Measurements from ENCODE around the gene DDX52. TPM values are rescaled to one million over a fixed set of nuclear protein-coding genes. Genes with fewer than 3 reads are reported as not detected.

The DDX52 gene
- total and polyA plus RNA-seq, 9 of the 15 experiments (the other 6 are each of a cell fraction or from before 2014, with no cell fraction given) = 19.1 to 50.5 (median 34.8) TPM

- ATAC-seq = no peak
- 90% methylated on average over 5 of the region's 5 CpGs for WGBS (ENCODE audit: insufficient coverage, low coverage, missing lambda C conversion rate)
- CTCF ChIA-PET (ENCODE audit: low intra/inter-chr PET ratio) = no interaction called here
Observed at GRCh38 chr17:37614391-37614790, 28.9 kb downstream of the DDX52 start.

DNA sequence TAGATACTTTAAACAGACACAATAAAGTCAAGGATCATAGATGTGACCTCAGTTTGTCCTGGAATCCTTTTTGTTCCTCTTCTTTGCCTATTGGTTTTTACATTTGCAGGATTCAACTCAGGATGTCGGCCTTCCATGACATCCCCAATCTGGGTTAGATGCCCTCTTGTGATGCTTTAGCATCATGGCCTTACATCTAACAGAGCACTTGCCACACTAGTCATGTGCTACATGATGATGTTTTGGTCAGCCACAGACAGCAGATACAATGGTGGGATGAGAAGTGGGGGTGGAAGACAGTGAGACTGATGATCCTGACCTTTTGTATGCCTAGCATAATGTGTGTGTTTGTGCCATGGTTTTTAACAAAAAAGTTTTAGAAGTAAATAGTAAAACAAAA, 32.3 kb downstream of the DDX52 start:
- in situ Hi-C loops (cut with MboI) = no loop called here
- intact Hi-C loops (cut with micrococcal nuclease) = no loop called here
- no peak overlapping the region for H3K27ac ChIP-seq (ENCODE audit: extremely low read depth, low read depth, low read length)
- H2AFZ ChIP-seq (ENCODE audit: low read depth, low read length) = no peak overlapping the region
- H3K4me1 ChIP-seq (replicated peaks in 1 of 2; ENCODE audit: control insufficient read depth in 2 of 2, insufficient read depth in 2 of 2, low read length in 2 of 2) = peaks cover 2 to 9% of the 10 kb centered on the region in 2 experiments; a peak in 3 of 5 replicates
- WGBS (ENCODE audit: insufficient coverage, low coverage, missing lambda C conversion rate) = 92% methylated on average over 1 of the region's 1 CpG
- H3K9me1 ChIP-seq (ENCODE audit: control insufficient read depth, insufficient read depth, low read length) = no peaks in the 10 kb centered on the region
- ChIA-PET POLR2A (interaction anchor here (0.6 to 1.9 kb wide), 3 partner anchors 8 to 227 kb away, joined by 3 to 11 read pairs (median 5); no protein-coding TSS in a partner anchor), CTCF (ENCODE audit: low intra/inter-chr PET ratio) (no interaction called here)
- BruUV-seq (replicated peaks) = no TSS peak
- no peak overlapping the region for H3K4me2 ChIP-seq (ENCODE audit: insufficient read depth, low read length)
- no peaks in the 10 kb centered on the region for H3K27me3 ChIP-seq (ENCODE audit: control insufficient read depth in 2 of 2, insufficient read depth in 2 of 2, low read length in 2 of 2)
- no peak overlapping the region for H3K4me3 ChIP-seq
- FAIRE-seq = no peak
- peaks cover 32% of the 10 kb centered on the region for H3K79me2 ChIP-seq (ENCODE audit: control insufficient read depth, insufficient read depth, low read length)
- no peak overlapping the region for H3K9ac ChIP-seq (ENCODE audit: insufficient read depth in 1 of 2, low read depth in 2 of 2, low read length in 2 of 2)
- peaks cover 36% of the 10 kb centered on the region; the same call in 2 of the 3 replicates for H3K36me3 ChIP-seq (ENCODE audit: control insufficient read depth, insufficient read depth, low read length)
- H4K20me1 ChIP-seq (replicated peaks; ENCODE audit: control insufficient read depth, insufficient read depth, low read length) = no peaks in the 10 kb centered on the region
- DNase-seq (ENCODE audit: extremely low read depth in 1 of 4, low spot score in 3 of 4) = no peak
- ATAC-seq = no peak
- H3K9me3 ChIP-seq (replicated peaks; ENCODE audit: control insufficient read depth, insufficient read depth, low read depth, low read length) = no peaks in the 10 kb centered on the region
- TF ChIP-seq SMARCE1 (IDR thresholded peaks at IDR 0.05) = no peak
- no peak for TF ChIP-seq CREB3L1 (IDR thresholded peaks at IDR 0.05; ENCODE audit: borderline replicate concordance, low read depth)
- TF ChIP-seq BDP1 (IDR thresholded peaks at IDR 0.05; ENCODE audit: insufficient read depth, insufficient read length) = no peak
- TF ChIP-seq ESRRA (IDR thresholded peaks at IDR 0.05; ENCODE audit: borderline replicate concordance, low read depth) = no peak
- TF ChIP-seq KAT8 (IDR thresholded peaks at IDR 0.05; ENCODE audit: low read depth) = no peak
- TF ChIP-seq FOXM1 (IDR thresholded peaks at IDR 0.05; ENCODE audit: low read depth) = no peak
- TF ChIP-seq FOXM1 (CRISPR knock-in tag; IDR thresholded peaks at IDR 0.05; ENCODE audit: low read depth) = no peak
- no peak for TF ChIP-seq RBM15 (IDR thresholded peaks at IDR 0.05; ENCODE audit: insufficient read depth, low read length)
- no peak for TF ChIP-seq NR2C2 (CRISPR knock-in tag; IDR thresholded peaks at IDR 0.05)
- TF ChIP-seq NR2C2 (tag; IDR thresholded peaks at IDR 0.05) = no peak
- TF ChIP-seq ZNF57 (CRISPR knock-in tag; IDR thresholded peaks at IDR 0.05) = no peak
- TF ChIP-seq NCOA2 (IDR thresholded peaks at IDR 0.05; ENCODE audit: partially characterized antibody in 2 of 2) = no peak
- no peak for TF ChIP-seq ZNF830 (CRISPR knock-in tag; IDR thresholded peaks at IDR 0.05)
- no peak for TF ChIP-seq NFE2L1 (tag; IDR thresholded peaks at IDR 0.05; ENCODE audit: borderline replicate concordance, low read depth)
- no peak for TF ChIP-seq TAF15 (IDR thresholded peaks at IDR 0.05; ENCODE audit: low read depth, low read length)

More at GRCh38 chr17:37614391-37614790, 28.9 kb downstream of the DDX52 start:
- H3K27me3 ChIP-seq (ENCODE audit: control insufficient read depth in 2 of 2, insufficient read depth in 2 of 2, low read length in 2 of 2) = no peaks in the 10 kb centered on the region
- H3K4me3 ChIP-seq = no peak overlapping the region
- H3K4me1 ChIP-seq (replicated peaks in 1 of 2; ENCODE audit: control insufficient read depth in 2 of 2, insufficient read depth in 2 of 2, low read length in 2 of 2) = peaks cover 0 to 2% of the 10 kb centered on the region in 2 experiments; a peak in 3 of 5 replicates
- intact Hi-C loops (cut with micrococcal nuclease) = no loop called here
- no peaks in the 10 kb centered on the region for H3K9me3 ChIP-seq (replicated peaks; ENCODE audit: control insufficient read depth, insufficient read depth, low read depth, low read length)
- H2AFZ ChIP-seq (ENCODE audit: low read depth, low read length) = no peak overlapping the region
- H3K36me3 ChIP-seq (ENCODE audit: control insufficient read depth, insufficient read depth, low read length) = peaks cover 63% of the 10 kb centered on the region
- H3K79me2 ChIP-seq (ENCODE audit: control insufficient read depth, insufficient read depth, low read length) = no peaks in the 10 kb centered on the region
- TF ChIP-seq, protein P1, sequence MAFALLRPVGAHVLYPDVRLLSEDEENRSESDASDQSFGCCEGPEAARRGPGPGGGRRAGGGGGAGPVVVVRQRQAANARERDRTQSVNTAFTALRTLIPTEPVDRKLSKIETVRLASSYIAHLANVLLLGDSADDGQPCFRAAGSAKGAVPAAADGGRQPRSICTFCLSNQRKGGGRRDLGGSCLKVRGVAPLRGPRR (CRISPR knock-in tag; IDR thresholded peaks at IDR 0.05) = no peak
- TF ChIP-seq GABPB1 (CRISPR knock-in tag; IDR thresholded peaks at IDR 0.05) = no peak
- TF ChIP-seq TEAD2 (tag; IDR thresholded peaks at IDR 0.05) = no peak
- no peaks in the 10 kb centered on the region for H3K9me1 ChIP-seq (ENCODE audit: control insufficient read depth, insufficient read depth, low read length)
- FAIRE-seq = no peak
- no peaks in the 10 kb centered on the region for H4K20me1 ChIP-seq (replicated peaks; ENCODE audit: control insufficient read depth, insufficient read depth, low read length)
- no peak overlapping the region for H3K27ac ChIP-seq (ENCODE audit: extremely low read depth, low read depth, low read length)
- no peak overlapping the region for H3K4me2 ChIP-seq (ENCODE audit: insufficient read depth, low read length)
- in situ Hi-C loops (cut with MboI) = no loop called here
- DNase-seq (ENCODE audit: extremely low read depth in 1 of 4, low spot score in 3 of 4) = no peak
- BruUV-seq (replicated peaks) = no TSS peak
- POLR2A ChIA-PET = no interaction called here
- H3K9ac ChIP-seq (ENCODE audit: insufficient read depth in 1 of 2, low read depth in 2 of 2, low read length in 2 of 2) = no peak overlapping the region

Data from K562 (cell line).